Astrocyte of the spinal cord (primary cell): ENCODE measurements around the gene TRPV5.

Experiments
- DNase-seq: peaks from one replicate; pipeline ENCODE4 v3.0.0; 2011; ENCODE audit warnings: low read depth, low spot score
- H3K4me3 ChIP-seq: 2 replicates; pipeline ENCODE4 v1.5.1; 2011; ENCODE audit warnings: low read depth, mild to moderate bottlenecking, low read length, moderate library complexity
- CTCF ChIP-seq: IDR thresholded peaks from 2 replicates; pipeline ENCODE4 v1.5.1; 2012; ENCODE audit warnings: low read depth, mild to moderate bottlenecking, low read length, inconsistent platforms
- in situ Hi-C: cut with HindIII; loops from 2 replicates; pipeline ENCODE4 v1.10.0; 2017; ENCODE audit warnings: low sequenced_read_pairs

Gene TRPV5

DNA sequence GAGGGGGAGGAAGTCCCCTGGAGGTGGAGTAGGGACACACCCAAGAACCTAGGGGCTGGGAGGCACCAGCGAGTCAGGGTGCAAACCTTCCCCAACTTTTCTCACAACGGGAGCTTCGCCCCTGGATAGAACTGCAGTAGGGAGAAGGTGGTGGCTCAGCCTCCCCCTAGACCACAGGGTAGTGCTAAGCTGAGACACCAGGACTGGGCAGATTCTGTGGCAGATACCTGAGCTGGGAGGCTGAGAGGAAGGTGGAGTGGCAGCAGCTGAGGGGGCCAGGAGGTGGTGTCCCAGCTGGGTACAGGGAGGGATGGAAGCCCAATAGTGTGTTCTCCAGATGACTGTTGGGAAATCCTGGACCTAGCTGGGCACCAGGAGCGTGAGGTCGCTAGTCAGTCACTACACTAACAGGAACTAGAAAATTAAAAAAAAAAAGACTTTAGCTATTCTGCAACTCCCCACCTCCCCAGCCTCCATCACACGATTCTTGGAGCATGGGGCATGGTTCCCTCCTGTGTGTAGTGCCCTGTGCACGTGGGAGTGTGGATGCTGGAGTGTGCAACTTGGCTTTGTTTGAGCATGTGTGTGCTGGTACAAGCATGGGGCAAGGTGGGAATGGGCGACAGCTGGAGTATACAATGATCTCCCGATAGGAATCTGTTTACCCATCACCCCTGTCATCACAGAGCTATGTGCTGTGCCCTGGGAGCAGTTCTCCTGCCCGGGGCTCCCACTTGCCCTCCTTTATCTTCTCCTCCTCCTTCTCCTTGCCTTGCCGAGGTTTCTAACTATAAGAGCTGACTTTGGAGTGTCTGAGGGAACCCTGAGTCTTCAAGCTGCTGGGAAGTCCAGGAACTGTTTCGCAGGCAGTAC, 39.2 kb downstream of the TRPV5 start:
- no peak for DNase-seq
- H3K4me3 ChIP-seq: no peak overlapping the region
- TF ChIP-seq CTCF: no peak
- in situ Hi-C loops: no loop called here

DNA sequence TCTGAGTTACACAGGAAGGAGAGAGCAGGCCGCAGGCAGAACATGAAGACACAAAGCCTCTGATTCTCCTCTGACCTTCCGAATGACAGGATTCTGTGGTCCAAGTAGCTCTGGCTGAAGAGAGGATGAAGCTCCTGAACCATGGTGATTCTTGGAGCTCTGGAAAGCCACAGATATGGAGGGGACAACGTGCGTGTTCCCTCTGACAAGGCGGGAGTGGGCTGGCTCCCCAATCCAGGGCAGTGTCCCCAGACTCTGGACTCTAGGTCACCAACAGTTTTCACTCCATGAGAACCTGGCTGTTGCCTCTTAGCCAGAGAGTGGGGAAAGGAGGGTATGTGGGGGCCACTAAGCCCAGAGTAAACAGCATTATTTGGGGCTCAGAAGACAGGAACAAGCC, 40.6 kb downstream of the TRPV5 start:
- in situ Hi-C loops: no loop called here
- TF ChIP-seq CTCF: no peak
- H3K4me3 ChIP-seq: no peak overlapping the region
- no peak for DNase-seq

- in situ Hi-C loops: no loop called here
- no peak for TF ChIP-seq CTCF
- DNase-seq: no peak
- H3K4me3 ChIP-seq: no peak overlapping the region
These were observed 42.0 kb downstream of the TRPV5 start for GRCh38 chr7:142891490-142892082.

- in situ Hi-C loops: no loop called here
- no peak for TF ChIP-seq CTCF
- no peak for DNase-seq
- no peak overlapping the region for H3K4me3 ChIP-seq
These were observed 42.6 kb downstream of the TRPV5 start for GRCh38 chr7:142890874-142891485.

- no peak for TF ChIP-seq CTCF
- no peak overlapping the region for H3K4me3 ChIP-seq
- DNase-seq: no peak
- in situ Hi-C loops: no loop called here
These were observed 43.7 kb downstream of the TRPV5 start for GRCh38 chr7:142889816-142890215.

GRCh38 chr7:142887282-142888015, 46.1 kb downstream of the TRPV5 start:
- no peak for DNase-seq
- no peak overlapping the region for H3K4me3 ChIP-seq
- no peak for TF ChIP-seq CTCF
- in situ Hi-C loops: no loop called here
